Endodermal cell (in vitro differentiated cells): ENCODE results near the gene PRSS1. TPM values are rescaled to one million over a fixed set of nuclear protein-coding genes. Genes with fewer than 3 reads are reported as not detected.

Experiments
- DNase-seq: peaks from one replicate; pipeline ENCODE4 v3.0.0-alpha.2; 2017
- H3K27ac ChIP-seq: 2 replicates; pipeline ENCODE4 v1.5.1; 2013; ENCODE audit warnings: mild to moderate bottlenecking, low read depth, low read length, moderate library complexity
- H3K27me3 ChIP-seq: 2 replicates; pipeline ENCODE4 v1.6.1; 2013; ENCODE audit warnings: mild to moderate bottlenecking, low read length, moderate library complexity; ENCODE audit not compliant: insufficient read depth, control insufficient read depth, poor library complexity, severe bottlenecking
- H3K36me3 ChIP-seq: 2 replicates; pipeline ENCODE4 v1.7.0; 2013; ENCODE audit warnings: mild to moderate bottlenecking, low read length, moderate library complexity; ENCODE audit not compliant: control insufficient read depth, insufficient read depth
- H3K4me1 ChIP-seq: one replicate; pipeline ENCODE4 v1.7.0; 2013; ENCODE audit warnings: low read length; ENCODE audit not compliant: control insufficient read depth, insufficient read depth
- H3K4me3 ChIP-seq: 2 replicates; pipeline ENCODE4 v1.5.1; 2013; ENCODE audit warnings: mild to moderate bottlenecking, low read length, moderate library complexity
- H3K9ac ChIP-seq: 2 replicates; pipeline ENCODE4 v1.6.1; 2013; ENCODE audit warnings: mild to moderate bottlenecking, low read length, moderate library complexity; ENCODE audit not compliant: poor library complexity, severe bottlenecking; ENCODE audit errors: extremely low read depth
- H3K9me3 ChIP-seq: 2 replicates; pipeline ENCODE4 v1.6.1; 2013; ENCODE audit warnings: mild to moderate bottlenecking, low read length, moderate library complexity; ENCODE audit not compliant: control insufficient read depth
- H3K27ac Mint-ChIP-seq: 2 replicates; pipeline ENCODE4 v1.8.0; 2020; ENCODE audit warnings: mixed read lengths
- H3K27me3 Mint-ChIP-seq: 2 replicates; pipeline ENCODE4 v1.8.0; 2021; ENCODE audit warnings: mild to moderate bottlenecking, mixed read lengths; ENCODE audit not compliant: insufficient read depth
- H3K36me3 Mint-ChIP-seq: 2 replicates; pipeline ENCODE4 v1.8.0; 2020; ENCODE audit warnings: low read depth, mixed read lengths
- H3K4me1 Mint-ChIP-seq: 2 replicates; pipeline ENCODE4 v1.8.0; 2020; ENCODE audit warnings: mixed read lengths
- H3K4me3 Mint-ChIP-seq: 2 replicates; pipeline ENCODE4 v1.8.0; 2020; ENCODE audit warnings: mild to moderate bottlenecking, moderate library complexity, mixed read lengths
- H3K9me3 Mint-ChIP-seq: 2 replicates; pipeline ENCODE4 v1.8.0; 2020; ENCODE audit warnings: mild to moderate bottlenecking, mixed read lengths
- CTCF ChIP-seq: fragments of 200-600 bp; sonication (generic); conservative IDR thresholded peaks from 2 replicates; pipeline ENCODE4 v1.5.0; 2021; ENCODE audit warnings: antibody characterized with exemption, mild to moderate bottlenecking
- WGBS, 2 experiments: methylation state at CpG; one replicate each; pipeline versions ENCODE4 v1.1.5 to v1.1.7; 2013; ENCODE audit warnings: missing lambda C conversion rate in 2 of 2, mixed read lengths in 1 of 2; ENCODE audit not compliant: insufficient coverage in 1 of 2, insufficient read length in 1 of 2; 5-methylcytosine and 5-hydroxymethylcytosine counted together
- total RNA-seq, 2 donors: library from RNA; stranded (reverse); fragmentation: NEBNext Ultra II Directional in 1 of 2; extraction: Animal tissue kit (Norgen Biotek cat#: 25700) in 1 of 2; gene quantifications; 2 replicates in 1 of 2; 3 replicates in 1 of 2; pipeline ENCODE4 v1.2.1, GENCODE V29; 2021

The PRSS1 gene
- total RNA-seq, 2 donors from 2014 or later, result 4.4 to 8.8 TPM

GRCh38 chr7:142792129-142792528 is 42.9 kb downstream of the PRSS1 start:
- no peak overlapping the region for H3K27ac ChIP-seq
- peaks cover 7% of the 10 kb centered on the region for H3K4me1 Mint-ChIP-seq
- no peaks in the 10 kb centered on the region for H3K36me3 ChIP-seq
- no peak overlapping the region for H3K4me3 Mint-ChIP-seq
- no peaks in the 10 kb centered on the region for H3K9me3 Mint-ChIP-seq
- H3K9me3 ChIP-seq, result no peaks in the 10 kb centered on the region
- H3K27me3 ChIP-seq, result peaks cover 45% of the 10 kb centered on the region
- no peak overlapping the region for H3K9ac ChIP-seq
- no peaks in the 10 kb centered on the region for H3K4me1 ChIP-seq
- no peak overlapping the region for H3K4me3 ChIP-seq
- H3K27me3 Mint-ChIP-seq, result peaks cover 80% of the 10 kb centered on the region
- TF ChIP-seq CTCF, result no peak
- DNase-seq, result no peak
- no peak overlapping the region for H3K27ac Mint-ChIP-seq
- no peaks in the 10 kb centered on the region for H3K36me3 Mint-ChIP-seq
- 76 to 100% methylated on average over 1 of the region's 1 CpG for WGBS, 2 experiments

GRCh38 chr7:142792593-142792992 is 43.3 kb downstream of the PRSS1 start:
- H3K27ac ChIP-seq, result no peak overlapping the region
- H3K9ac ChIP-seq, result no peak overlapping the region
- H3K36me3 ChIP-seq, result no peaks in the 10 kb centered on the region
- H3K27ac Mint-ChIP-seq, result no peak overlapping the region
- WGBS, 2 experiments, result 80 to 84% methylated on average over 1 to 2 of the region's 2 CpGs
- DNase-seq, result no peak
- H3K4me3 Mint-ChIP-seq, result no peak overlapping the region
- peaks cover 8% of the 10 kb centered on the region for H3K4me1 Mint-ChIP-seq
- H3K4me3 ChIP-seq, result no peak overlapping the region
- no peaks in the 10 kb centered on the region for H3K36me3 Mint-ChIP-seq
- peaks cover 49% of the 10 kb centered on the region for H3K27me3 ChIP-seq
- no peaks in the 10 kb centered on the region for H3K9me3 Mint-ChIP-seq
- no peaks in the 10 kb centered on the region for H3K9me3 ChIP-seq
- TF ChIP-seq CTCF, result no peak
- no peaks in the 10 kb centered on the region for H3K4me1 ChIP-seq
- peaks cover 82% of the 10 kb centered on the region for H3K27me3 Mint-ChIP-seq

- Mint-ChIP-seq H3K27ac (no peak overlapping the region), H3K9me3 (no peaks in the 10 kb centered on the region), H3K27me3 (peaks cover 82% of the 10 kb centered on the region), H3K4me1 (peaks cover 14% of the 10 kb centered on the region), H3K4me3 (no peak overlapping the region), H3K36me3 (no peaks in the 10 kb centered on the region)
- Histone ChIP-seq H3K27me3 (peaks cover 55% of the 10 kb centered on the region), H3K4me1 (no peaks in the 10 kb centered on the region), H3K4me3 (no peak overlapping the region), H3K9me3 (no peaks in the 10 kb centered on the region), H3K27ac (no peak overlapping the region), H3K9ac (no peak overlapping the region), H3K36me3 (no peaks in the 10 kb centered on the region)
- WGBS, 2 experiments, result 87 to 100% methylated on average over 3 to 5 of the region's 5 CpGs
- no peak for TF ChIP-seq CTCF
- no peak for DNase-seq
Observed at GRCh38 chr7:142793156-142793555, 43.9 kb downstream of the PRSS1 start.
